Myocyte (in vitro differentiated cells): ENCODE measurements around the gene ORC2. TPM values are rescaled to one million over a fixed set of nuclear protein-coding genes. Genes with fewer than 3 reads are reported as not detected.

Experiments
- DNase-seq: peaks from one replicate; pipeline ENCODE4 v3.0.0-alpha.2; 2012; ENCODE audit warnings: low read depth
- total RNA-seq: library from RNA; depleted of rRNA; stranded (reverse); fragments of >200 nt; gene quantifications from 2 replicates; pipeline ENCODE4 v1.2.3, GENCODE V29; 2014

ORC2 gene
- total RNA-seq, 1 donor from 2014 or later: 13.6 TPM

DNA sequence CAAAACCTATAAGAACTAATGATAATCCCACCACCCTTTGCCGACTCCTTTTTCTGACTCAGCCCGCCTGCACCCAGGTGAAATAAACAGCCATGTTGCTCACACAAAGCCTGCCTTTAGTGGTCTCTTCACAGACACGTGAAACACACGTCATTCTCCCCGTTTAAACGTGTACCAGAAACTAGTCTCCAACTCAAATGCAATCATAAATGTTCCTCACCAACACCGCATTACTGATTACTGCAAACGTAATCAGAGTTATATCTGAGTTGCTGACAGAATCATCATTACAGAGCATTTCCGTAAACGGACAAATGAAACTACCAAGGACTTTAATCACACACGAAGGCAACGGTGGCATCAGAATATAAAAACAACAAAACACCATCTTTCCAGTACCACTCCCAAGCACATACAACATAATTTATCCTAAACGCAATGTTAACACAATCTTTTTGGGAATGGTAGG, 100.9 kb downstream of the ORC2 start:
- peak; percentile 56 for DNase-seq

DNA sequence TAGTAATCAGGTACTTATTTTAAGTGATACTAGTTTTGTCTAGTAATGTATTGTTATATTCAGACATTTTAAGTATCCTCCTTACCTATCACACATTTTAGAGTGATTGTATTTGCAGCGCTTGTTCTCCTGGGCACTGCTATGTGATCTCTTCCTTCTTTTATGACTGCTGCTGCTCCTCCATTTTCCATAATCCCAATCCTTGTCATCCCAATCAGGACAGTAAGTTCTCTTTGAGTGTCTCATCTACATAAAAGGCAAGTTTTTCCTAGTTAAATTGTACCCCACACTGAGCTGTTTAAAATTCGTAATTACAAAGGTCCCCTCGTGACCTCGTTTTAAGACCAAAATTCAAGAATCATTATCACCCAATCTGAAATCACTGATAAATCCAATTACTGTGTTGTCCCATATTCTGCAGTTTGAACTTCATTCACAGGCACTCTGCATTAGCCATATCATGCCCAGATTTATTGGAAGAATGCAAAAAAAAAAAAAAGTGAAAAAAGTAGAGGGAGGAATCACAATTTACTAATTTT, 101.8 kb downstream of the ORC2 start:
- no peak for DNase-seq

GRCh38 chr2:200860092-200860795, 103.2 kb downstream of the ORC2 start:
- DNase-seq: no peak

Other genes starting within 250 kb of the ORC2 start
- gene BZW1, start 151.8 kb downstream of the ORC2 start, total RNA-seq: 222 and 358 TPM in 2 replicates
- gene CLK1, start 99.0 kb downstream of the ORC2 start, total RNA-seq: 65.5 and 70.0 TPM in 2 replicates
- gene PPIL3, start 74.6 kb downstream of the ORC2 start, total RNA-seq: 36.3 and 42.3 TPM in 2 replicates
- gene NIF3L1, start 74.3 kb downstream of the ORC2 start, total RNA-seq: 16.2 and 34.1 TPM in 2 replicates
- gene HYCC2, start 108.0 kb upstream of the ORC2 start, total RNA-seq: 5.3 and 9.9 TPM in 2 replicates
- 87.0 and 93.9 TPM in 2 replicates for gene NDUFB3, start 108.3 kb upstream of the ORC2 start, total RNA-seq
- 45.4 and 54.0 TPM in 2 replicates for gene CFLAR, start 152.5 kb upstream of the ORC2 start, total RNA-seq
- gene CASP10, start 219.5 kb upstream of the ORC2 start, total RNA-seq: 0.48 TPM in 1 of 2 replicates, not detected in the other